Endothelial cell of umbilical vein (primary cell): ENCODE results near the gene SUPT3H. TPM values are rescaled to one million over a fixed set of nuclear protein-coding genes. Genes with fewer than 3 reads are reported as not detected.
"Not testable (repeated sequence)": the region's sequence is repeated elsewhere in the genome, so short reads cannot be mapped to it uniquely, and the experiment has no call there.

Source experiments
- BruUV-seq: library from RNA; stranded (reverse); fragments of 400-500 nt; replicated peaks from 2 replicates; lab custom pipeline; 2021; lab: Mats Ljungman, UMichigan
- CTCF ChIA-PET: fragments of 300-600, 350-600 bp; sonication (Branson Sonifier 250); formaldehyde crosslinking; loops from one replicate; lab custom pipeline; 2021; ENCODE audit warnings: antibody characterized with exemption, inconsistent platforms; lab: Charles Lee
- POLR2A ChIA-PET: fragments of 300-600, 350-600 bp; sonication (Branson Sonifier 250); formaldehyde crosslinking; loops from one replicate; lab custom pipeline; 2021; ENCODE audit warnings: antibody characterized with exemption, inconsistent platforms; lab: Charles Lee
- DNase-seq: peaks from one replicate; pipeline ENCODE4 v3.0.0-alpha.2; 2011; ENCODE audit warnings: low read depth, low spot score
- FAIRE-seq: peaks from 2 replicates; lab custom pipeline; 2011; peaks lifted over from hg19 to GRCh38; lab: Jason Lieb, UNC
- H2AFZ ChIP-seq: 2 replicates; pipeline ENCODE4 v1.6.0; 2012; ENCODE audit warnings: low read depth, low read length, control low read depth, inconsistent platforms
- H3K27ac ChIP-seq: 2 replicates; pipeline ENCODE4 v1.5.1; 2011; ENCODE audit warnings: low read depth, mild to moderate bottlenecking, control low read depth, low read length, moderate library complexity; ENCODE audit not compliant: insufficient read depth
- H3K27me3 ChIP-seq, 2 experiments: 2 replicates each; pipeline versions ENCODE4 v1.6.0 to v1.6.1; 2011; ENCODE audit warnings: low read length in 2 of 2, mixed read lengths in 1 of 2; ENCODE audit not compliant: control insufficient read depth in 2 of 2, insufficient read depth in 2 of 2
- H3K36me3 ChIP-seq, 2 experiments: 2 replicates in 1 of 2; 3 replicates in 1 of 2; pipeline ENCODE4 v1.5.1; 2011; ENCODE audit warnings: low read length in 2 of 2, mild to moderate bottlenecking in 1 of 2, moderate library complexity in 1 of 2; ENCODE audit not compliant: control insufficient read depth in 2 of 2, insufficient read depth in 2 of 2; ENCODE audit errors: extremely low read depth in 1 of 2
- H3K4me1 ChIP-seq: 3 replicates; pipeline ENCODE4 v1.5.1; 2011; ENCODE audit warnings: mild to moderate bottlenecking, low read length; ENCODE audit not compliant: control insufficient read depth, insufficient read depth; ENCODE audit errors: extremely low read depth
- H3K4me2 ChIP-seq: 2 replicates; pipeline ENCODE4 v1.6.1; 2011; ENCODE audit warnings: low read length, control low read depth, mixed read lengths; ENCODE audit not compliant: insufficient read depth
- H3K4me3 ChIP-seq, 3 experiments: fragments of 200-600 bp in 1 of 3; sonication (generic), shearing (Covaris generic) in 1 of 3; replicated peaks in 1 of 3; 2 replicates each; pipeline ENCODE4 v1.5.1; 2011 to 2016; ENCODE audit warnings: control low read depth in 3 of 3, low read length in 3 of 3, mild to moderate bottlenecking in 2 of 3, inconsistent platforms in 1 of 3, low read depth in 1 of 3, moderate library complexity in 1 of 3; ENCODE audit not compliant: insufficient read depth in 1 of 3
- H3K79me2 ChIP-seq: 2 replicates; pipeline ENCODE4 v1.6.0; 2012; ENCODE audit warnings: low read length, inconsistent platforms; ENCODE audit not compliant: control insufficient read depth, insufficient read depth
- H3K9ac ChIP-seq: replicated peaks from 2 replicates; pipeline ENCODE3; 2011; ENCODE audit warnings: low read length, control low read depth; ENCODE audit not compliant: insufficient read depth; ENCODE audit errors: extremely low read depth
- H3K9me1 ChIP-seq: replicated peaks from 3 replicates; pipeline ENCODE4 v1.6.0; 2011; ENCODE audit warnings: mild to moderate bottlenecking, low read length; ENCODE audit not compliant: control insufficient read depth, insufficient read depth; ENCODE audit errors: extremely low read depth
- H3K9me3 ChIP-seq: replicated peaks from 2 replicates; pipeline ENCODE4 v1.5.1; 2012; ENCODE audit warnings: low read length, inconsistent platforms; ENCODE audit not compliant: control insufficient read depth, insufficient read depth
- H4K20me1 ChIP-seq: replicated peaks from 2 replicates; pipeline ENCODE3; 2011; ENCODE audit warnings: mild to moderate bottlenecking, low read length; ENCODE audit not compliant: control insufficient read depth, insufficient read depth; ENCODE audit errors: extremely low read depth
- EZH2 ChIP-seq: IDR thresholded peaks from 2 replicates; pipeline ENCODE4 v1.6.1; 2012; ENCODE audit warnings: borderline replicate concordance, low read depth, mild to moderate bottlenecking, moderate library complexity, low read length, inconsistent platforms; ENCODE audit not compliant: severe bottlenecking
- FOS ChIP-seq: IDR thresholded peaks from 2 replicates; pipeline ENCODE4 v1.6.1; 2011; ENCODE audit warnings: mild to moderate bottlenecking, low read length, moderate library complexity, borderline replicate concordance; ENCODE audit not compliant: insufficient read depth
- GATA2 ChIP-seq: IDR thresholded peaks from 2 replicates; pipeline ENCODE4 v1.7.0; 2011; ENCODE audit warnings: low read depth, mild to moderate bottlenecking, moderate library complexity, mixed read lengths, low read length; ENCODE audit not compliant: insufficient read length, insufficient read depth
- JUN ChIP-seq: IDR thresholded peaks from 2 replicates; pipeline ENCODE4 v1.6.1; 2011; ENCODE audit warnings: borderline replicate concordance, low read depth; ENCODE audit not compliant: insufficient read length, insufficient read depth
- MYC ChIP-seq: IDR thresholded peaks from one replicate; pipeline ENCODE4 v1.6.1; 2011; ENCODE audit warnings: mild to moderate bottlenecking, low read depth, low read length
- POLR2A ChIP-seq: IDR thresholded peaks from 2 replicates; pipeline ENCODE4 v1.6.1; 2012; ENCODE audit warnings: low read depth, mild to moderate bottlenecking, control low read depth, low read length
- POLR2AphosphoS5 ChIP-seq: IDR thresholded peaks from 2 replicates; pipeline ENCODE4 v1.6.1; 2012; ENCODE audit warnings: low read depth, mild to moderate bottlenecking, control low read depth, low read length, moderate library complexity; ENCODE audit not compliant: insufficient read depth
- dilution Hi-C: fragments of 300-500 bp; cut with MboI; formaldehyde crosslinking; loops from one replicate; pipeline ENCODE4 v1.15.0; 2019; ENCODE audit warnings: low sequenced_read_pairs; ENCODE audit not compliant: extremely low pct_ligation_motif_present
- intact Hi-C: fragments of 100-400 bp; cut with micrococcal nuclease; formaldehyde crosslinking; loops from one replicate; pipeline ENCODE4 v1.10.0; 2022
- polyA plus RNA-seq, 4 experiments: library from polyadenylated mRNA; depleted of rRNA in 3 of 4; stranded (reverse) in 3 of 4; unstranded in 1 of 4; fragments of >200 nt; gene quantifications; 2 replicates each; pipeline versions ENCODE4 v1.2.1 to v1.2.3, GENCODE V29; 2011 to 2012; ENCODE audit warnings: missing spikeins in 1 of 4
- total RNA-seq: library from RNA; stranded (reverse); gene quantifications from 2 replicates; pipeline ENCODE4 v1.2.3, GENCODE V29; 2021
- TF ChIP-seq, protein P1 (sequence below): IDR thresholded peaks from 2 replicates; pipeline ENCODE4 v1.6.1; 2011; ENCODE audit not compliant: insufficient read depth, insufficient read length
- TF ChIP-seq, protein P2 (sequence below), 2 donors: IDR thresholded peaks; 1 replicate in 1 of 2; 2 replicates in 1 of 2; pipeline ENCODE4 v1.5.1; 2011; ENCODE audit warnings: low read length in 2 of 2, mild to moderate bottlenecking in 2 of 2, moderate library complexity in 2 of 2, control low read depth in 1 of 2, inconsistent platforms in 1 of 2, low read depth in 1 of 2; ENCODE audit not compliant: insufficient read depth in 1 of 2; ENCODE audit errors: extremely low read depth in 1 of 2

Gene SUPT3H
- total and polyA plus RNA-seq, 2 donors (not counting 3 experiments of a cell fraction or from before 2014, with no cell fraction given): 8.3 to 9.8 TPM

DNA sequence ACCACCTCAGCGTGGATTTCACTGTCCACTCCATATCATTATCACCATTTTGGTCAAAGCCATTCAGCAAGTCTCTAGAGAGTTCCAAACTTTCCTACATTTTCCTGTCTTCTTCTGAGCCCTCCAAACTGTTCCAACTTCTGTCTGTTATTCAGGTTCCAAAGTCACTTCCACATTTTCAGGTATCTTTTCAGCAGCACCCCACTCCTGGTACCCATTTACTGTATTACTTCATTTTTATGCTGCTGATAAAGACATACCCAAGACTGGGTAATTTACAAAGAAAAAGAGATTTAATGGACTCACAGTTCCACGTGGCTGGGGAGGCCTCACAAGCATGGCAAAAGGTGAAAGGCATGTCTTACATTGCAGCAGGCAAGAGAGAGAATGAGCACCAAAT lies 512.5 kb downstream of the SUPT3H start:
- CTCF ChIA-PET: interaction anchor here (0.7 kb wide), 1 partner anchor 86 kb away, joined by 3 read pairs; no protein-coding TSS in a partner anchor
- H3K79me2 ChIP-seq, H3K27ac ChIP-seq, H3K27me3 ChIP-seq, H4K20me1 ChIP-seq, BruUV-seq, H2AFZ ChIP-seq, POLR2A ChIA-PET, DNase-seq, FAIRE-seq, H3K9me1 ChIP-seq, H3K4me3 ChIP-seq, H3K9me3 ChIP-seq, H3K4me1 ChIP-seq, H3K4me2 ChIP-seq, intact Hi-C loops, dilution Hi-C loops, H3K36me3 ChIP-seq, H3K9ac ChIP-seq: not testable (repeated sequence)

GRCh38 chr6:44859901-44860410 lies 517.8 kb downstream of the SUPT3H start:
- intact Hi-C loops: no loop called here
- no peak for DNase-seq
- no peak for TF ChIP-seq GATA2
- no peak for TF ChIP-seq MYC
- no peak for TF ChIP-seq FOS
- TF ChIP-seq POLR2A: no peak
- TF ChIP-seq, protein P1, sequence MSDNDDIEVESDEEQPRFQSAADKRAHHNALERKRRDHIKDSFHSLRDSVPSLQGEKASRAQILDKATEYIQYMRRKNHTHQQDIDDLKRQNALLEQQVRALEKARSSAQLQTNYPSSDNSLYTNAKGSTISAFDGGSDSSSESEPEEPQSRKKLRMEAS: no peak
- no peak for TF ChIP-seq POLR2AphosphoS5
- no peak for TF ChIP-seq EZH2
- TF ChIP-seq, protein P2, sequence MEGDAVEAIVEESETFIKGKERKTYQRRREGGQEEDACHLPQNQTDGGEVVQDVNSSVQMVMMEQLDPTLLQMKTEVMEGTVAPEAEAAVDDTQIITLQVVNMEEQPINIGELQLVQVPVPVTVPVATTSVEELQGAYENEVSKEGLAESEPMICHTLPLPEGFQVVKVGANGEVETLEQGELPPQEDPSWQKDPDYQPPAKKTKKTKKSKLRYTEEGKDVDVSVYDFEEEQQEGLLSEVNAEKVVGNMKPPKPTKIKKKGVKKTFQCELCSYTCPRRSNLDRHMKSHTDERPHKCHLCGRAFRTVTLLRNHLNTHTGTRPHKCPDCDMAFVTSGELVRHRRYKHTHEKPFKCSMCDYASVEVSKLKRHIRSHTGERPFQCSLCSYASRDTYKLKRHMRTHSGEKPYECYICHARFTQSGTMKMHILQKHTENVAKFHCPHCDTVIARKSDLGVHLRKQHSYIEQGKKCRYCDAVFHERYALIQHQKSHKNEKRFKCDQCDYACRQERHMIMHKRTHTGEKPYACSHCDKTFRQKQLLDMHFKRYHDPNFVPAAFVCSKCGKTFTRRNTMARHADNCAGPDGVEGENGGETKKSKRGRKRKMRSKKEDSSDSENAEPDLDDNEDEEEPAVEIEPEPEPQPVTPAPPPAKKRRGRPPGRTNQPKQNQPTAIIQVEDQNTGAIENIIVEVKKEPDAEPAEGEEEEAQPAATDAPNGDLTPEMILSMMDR (IDR thresholded peaks at IDR 0.05; ENCODE audit: extremely low read depth in 1 of 2, insufficient read depth in 1 of 2, low read depth in 1 of 2, low read length in 2 of 2): no peak
- TF ChIP-seq JUN: no peak

More at GRCh38 chr6:44859901-44860410, 517.8 kb downstream of the SUPT3H start:
- dilution Hi-C loops: no loop called here
- no peaks in the 10 kb centered on the region for H3K4me1 ChIP-seq
- H3K9me3 ChIP-seq: no peaks in the 10 kb centered on the region
- H3K9me1 ChIP-seq: no peaks in the 10 kb centered on the region
- CTCF ChIA-PET: no interaction called here
- H4K20me1 ChIP-seq: no peaks in the 10 kb centered on the region
- POLR2A ChIA-PET: no interaction called here
- no TSS peak for BruUV-seq
- no peak overlapping the region for H3K27ac ChIP-seq
- no peaks in the 10 kb centered on the region for H3K79me2 ChIP-seq
- no peak overlapping the region for H3K9ac ChIP-seq
- no peaks in the 10 kb centered on the region for H3K27me3 ChIP-seq
- no peak overlapping the region for H2AFZ ChIP-seq
- no peak overlapping the region for H3K4me3 ChIP-seq
- no peak overlapping the region for H3K4me2 ChIP-seq
- no peak for FAIRE-seq
- no peaks in the 10 kb centered on the region for H3K36me3 ChIP-seq
